GM12875 (cell line): ENCODE results near the gene SELENOO.

Source experiments
- H3K4me3 ChIP-seq: one replicate; pipeline ENCODE4 v1.5.1; 2011; ENCODE audit warnings: low read depth, low read length, control low read depth
- TF ChIP-seq, protein P1 (sequence below): IDR thresholded peaks from 2 replicates; pipeline ENCODE4 v1.5.1; 2011; ENCODE audit warnings: low read depth, mild to moderate bottlenecking, control low read depth, inconsistent platforms, low read length, moderate library complexity, borderline replicate concordance; ENCODE audit not compliant: insufficient read depth

SELENOO gene

DNA sequence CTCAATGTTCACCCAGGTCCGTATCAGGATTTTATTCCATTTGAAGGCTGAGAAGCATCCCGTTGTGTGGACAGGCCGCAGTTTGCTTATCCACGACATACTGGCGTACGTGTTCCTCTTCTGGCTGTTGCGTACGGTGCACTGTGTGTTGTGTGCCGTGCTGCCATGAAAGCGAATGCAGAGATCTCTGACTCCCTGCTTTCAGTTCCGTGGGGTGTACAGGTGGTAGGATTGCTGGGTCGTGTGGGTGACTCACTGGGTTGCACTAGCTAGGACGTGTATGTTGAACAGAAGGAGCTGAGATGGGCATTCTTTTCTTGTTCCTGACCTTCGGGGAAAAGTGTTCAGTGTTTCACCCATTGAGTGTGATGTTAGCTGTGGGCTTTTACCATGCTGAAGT is 10.3 kb downstream of the SELENOO start:
- TF ChIP-seq, protein P1, sequence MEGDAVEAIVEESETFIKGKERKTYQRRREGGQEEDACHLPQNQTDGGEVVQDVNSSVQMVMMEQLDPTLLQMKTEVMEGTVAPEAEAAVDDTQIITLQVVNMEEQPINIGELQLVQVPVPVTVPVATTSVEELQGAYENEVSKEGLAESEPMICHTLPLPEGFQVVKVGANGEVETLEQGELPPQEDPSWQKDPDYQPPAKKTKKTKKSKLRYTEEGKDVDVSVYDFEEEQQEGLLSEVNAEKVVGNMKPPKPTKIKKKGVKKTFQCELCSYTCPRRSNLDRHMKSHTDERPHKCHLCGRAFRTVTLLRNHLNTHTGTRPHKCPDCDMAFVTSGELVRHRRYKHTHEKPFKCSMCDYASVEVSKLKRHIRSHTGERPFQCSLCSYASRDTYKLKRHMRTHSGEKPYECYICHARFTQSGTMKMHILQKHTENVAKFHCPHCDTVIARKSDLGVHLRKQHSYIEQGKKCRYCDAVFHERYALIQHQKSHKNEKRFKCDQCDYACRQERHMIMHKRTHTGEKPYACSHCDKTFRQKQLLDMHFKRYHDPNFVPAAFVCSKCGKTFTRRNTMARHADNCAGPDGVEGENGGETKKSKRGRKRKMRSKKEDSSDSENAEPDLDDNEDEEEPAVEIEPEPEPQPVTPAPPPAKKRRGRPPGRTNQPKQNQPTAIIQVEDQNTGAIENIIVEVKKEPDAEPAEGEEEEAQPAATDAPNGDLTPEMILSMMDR, result no peak
- no peak overlapping the region for H3K4me3 ChIP-seq

- no peak overlapping the region for H3K4me3 ChIP-seq
- TF ChIP-seq, protein P1, result no peak
Observed at GRCh38 chr22:50213263-50213662, 12.5 kb downstream of the SELENOO start.

DNA sequence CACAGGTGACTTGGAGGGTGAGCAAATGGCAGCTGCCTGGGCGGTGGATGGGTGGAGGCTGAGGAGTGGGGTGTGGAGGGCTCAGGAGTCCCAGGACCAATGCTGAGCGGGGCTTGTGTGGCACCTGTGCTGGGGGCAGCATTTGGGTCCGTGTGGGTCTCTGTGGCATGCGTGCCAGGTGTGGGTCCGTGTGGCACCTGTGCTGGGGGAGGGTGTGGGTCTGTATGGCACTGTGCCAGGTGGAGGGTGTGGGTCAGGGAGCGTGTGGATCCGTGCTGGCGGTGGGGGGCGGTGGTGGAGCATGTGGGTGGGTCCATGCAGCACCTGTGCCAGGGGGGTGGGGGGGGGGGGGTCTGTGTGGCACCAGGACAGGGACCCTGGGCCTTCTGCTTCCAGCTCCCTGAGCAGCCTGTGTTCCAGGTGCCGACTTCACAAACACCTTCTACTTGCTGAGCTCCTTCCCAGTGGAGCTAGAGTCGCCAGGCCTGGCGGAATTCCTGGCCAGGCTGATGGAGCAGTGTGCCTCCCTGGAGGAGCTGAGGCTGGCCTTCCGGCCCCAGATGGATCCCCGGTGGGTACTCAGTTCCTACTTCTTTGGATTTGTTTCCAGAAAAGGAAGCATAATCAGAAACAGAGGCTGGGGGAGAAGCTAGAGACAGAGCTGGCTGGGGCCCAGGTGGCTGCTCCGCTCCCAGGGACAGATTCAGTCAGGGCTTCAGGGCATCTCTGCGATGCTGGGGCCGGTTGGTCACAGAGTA is 14.7 kb downstream of the SELENOO start:
- H3K4me3 ChIP-seq, result no peak overlapping the region
- TF ChIP-seq, protein P1, result no peak

- no peak overlapping the region for H3K4me3 ChIP-seq
Observed at GRCh38 chr22:50216055-50216683, 15.4 kb downstream of the SELENOO start.

DNA sequence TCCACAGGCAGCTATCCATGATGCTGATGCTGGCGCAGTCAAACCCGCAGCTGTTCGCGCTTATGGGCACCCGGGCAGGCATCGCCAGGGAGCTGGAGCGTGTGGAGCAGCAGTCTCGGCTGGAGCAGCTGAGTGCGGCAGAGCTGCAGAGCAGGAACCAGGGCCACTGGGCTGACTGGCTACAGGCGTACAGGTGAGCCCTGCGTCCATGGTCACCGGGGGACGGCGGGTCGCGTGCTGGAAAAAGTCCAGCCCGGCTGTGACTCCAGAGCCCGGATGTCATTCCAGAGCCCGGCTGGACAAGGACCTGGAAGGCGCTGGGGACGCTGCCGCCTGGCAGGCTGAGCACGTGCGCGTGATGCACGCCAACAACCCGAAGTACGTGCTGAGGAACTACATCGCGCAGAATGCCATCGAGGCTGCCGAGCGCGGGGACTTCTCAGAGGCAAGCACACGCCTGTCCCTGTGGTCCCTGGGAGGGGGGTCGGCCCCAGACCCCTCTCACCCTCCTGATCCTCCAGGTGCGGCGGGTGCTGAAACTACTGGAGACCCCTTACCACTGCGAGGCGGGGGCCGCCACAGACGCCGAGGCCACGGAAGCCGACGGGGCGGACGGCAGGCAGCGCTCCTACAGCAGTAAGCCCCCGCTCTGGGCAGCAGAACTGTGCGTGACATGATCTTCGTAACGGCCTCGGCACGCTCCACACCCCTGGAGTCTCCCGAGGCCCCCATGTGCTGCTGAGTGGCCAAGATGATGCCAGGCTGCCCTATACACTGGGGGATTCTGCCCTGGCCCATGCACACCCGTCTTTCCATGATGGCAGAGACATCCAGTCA is 16.1 kb downstream of the SELENOO start:
- H3K4me3 ChIP-seq, result no peak overlapping the region
- TF ChIP-seq, protein P1, result no peak

More at GRCh38 chr22:50216055-50216683, 15.4 kb downstream of the SELENOO start:
- TF ChIP-seq, protein P1, result no peak

DNA sequence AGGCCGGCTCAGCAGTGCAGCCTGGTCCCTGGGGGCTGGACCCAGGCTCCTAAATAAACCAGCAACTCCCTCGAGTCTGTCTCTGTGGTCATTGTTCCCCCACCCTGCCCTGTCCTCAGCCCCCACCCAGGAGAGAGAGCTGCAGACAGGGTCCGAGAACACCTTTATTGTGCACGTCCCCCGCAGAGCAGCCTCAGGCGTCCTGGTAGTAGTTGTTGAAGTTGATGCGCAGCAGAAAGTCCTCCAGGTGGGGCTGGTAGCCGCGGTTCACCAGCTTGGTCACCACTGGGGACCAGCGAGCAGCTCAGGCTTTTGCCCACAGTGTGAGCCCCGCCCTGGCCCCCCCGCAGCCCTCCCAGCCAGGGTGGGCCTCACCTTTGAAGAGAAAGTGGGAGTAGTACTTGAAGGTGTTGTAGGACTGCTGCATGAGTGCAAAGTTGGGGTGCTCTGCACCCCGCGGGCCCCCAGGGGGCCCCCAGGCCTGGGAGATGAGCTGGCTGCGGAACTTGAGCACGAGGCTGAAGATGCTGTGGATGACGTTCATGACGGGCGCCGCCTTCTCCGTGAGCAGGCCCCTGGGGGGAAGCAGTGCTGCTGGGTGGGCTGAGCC is 16.8 kb downstream of the SELENOO start:
- no peak overlapping the region for H3K4me3 ChIP-seq
- TF ChIP-seq, protein P1, result no peak
